ENCODE results near the gene TCEAL5.
"Not testable (repeated sequence)": the region's sequence is repeated elsewhere in the genome, so short reads cannot be mapped to it uniquely, and the experiment has no call there.

TCEAL5 gene

DNA sequence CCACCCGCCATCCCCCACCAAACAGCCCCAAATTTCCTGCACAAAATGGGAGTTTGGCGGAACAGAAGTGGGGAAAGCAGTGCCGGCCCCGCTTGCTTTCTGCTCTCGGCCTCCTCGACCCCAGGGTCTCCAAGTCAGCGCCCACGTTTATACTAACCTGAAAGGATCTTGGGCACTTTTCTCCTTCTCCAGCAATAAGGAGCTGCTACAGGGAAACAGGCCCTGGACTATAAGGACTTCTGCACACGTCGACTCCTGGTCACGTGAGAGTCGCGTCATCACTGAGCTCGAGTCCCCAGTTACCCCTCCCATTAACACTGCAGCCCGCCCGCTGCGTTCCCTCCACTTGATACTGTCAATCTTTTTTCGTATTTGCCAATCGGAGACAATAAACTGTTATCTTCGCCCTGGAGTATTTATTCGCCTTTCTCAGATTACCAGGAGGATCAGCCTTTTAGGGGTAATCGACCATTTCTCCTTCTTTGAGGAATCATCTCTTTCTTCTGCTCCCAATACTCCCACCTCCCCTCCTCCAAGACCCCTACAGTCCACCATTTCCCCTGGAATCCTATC, 21.5 kb downstream of the TCEAL5 start, which contains the start of gene TCEAL8:
TSS of gene TCEAL8 (minus strand) at position 235 of the 573 bp plus-strand sequence. CDS start 1,176 bp downstream, outside the sequence.
- Mint-ChIP-seq H3K4me1 (peaks cover 21% of the 10 kb centered on the region), H3K9me3 (no peaks in the 10 kb centered on the region), H3K27me3 (no peaks in the 10 kb centered on the region), H3K27ac (ENCODE audit: low read depth) (peak within 1 kb of the TSS; percentile 98), H3K4me3 (peak within 1 kb of the TSS; percentile 97), H3K36me3 (ENCODE audit: insufficient read depth) (peaks cover 4% of the 10 kb centered on the region)
- ATAC-seq (replicated peaks; ENCODE audit: extremely low read depth, poor library complexity, severe bottlenecking) (peak; percentile 91), DNase-seq (ENCODE audit: low spot score in 2 of 2) (peak in 1 of 2 donors; percentile 13)

- Mint-ChIP-seq H3K27me3 (no peaks in the 10 kb centered on the region), H3K27ac (ENCODE audit: low read depth) (peak overlapping the region; percentile 98), H3K4me3 (peak overlapping the region; percentile 97), H3K4me1 (peaks cover 21% of the 10 kb centered on the region), H3K36me3 (ENCODE audit: insufficient read depth) (peaks cover 4% of the 10 kb centered on the region), H3K9me3 (no peaks in the 10 kb centered on the region)
- DNase-seq (ENCODE audit: low spot score in 2 of 2) (no peak), ATAC-seq (replicated peaks; ENCODE audit: extremely low read depth, poor library complexity, severe bottlenecking) (peak; percentile 7)
Measured at GRCh38 chrX:103254171-103254824, 22.3 kb downstream of the TCEAL5 start.

DNA sequence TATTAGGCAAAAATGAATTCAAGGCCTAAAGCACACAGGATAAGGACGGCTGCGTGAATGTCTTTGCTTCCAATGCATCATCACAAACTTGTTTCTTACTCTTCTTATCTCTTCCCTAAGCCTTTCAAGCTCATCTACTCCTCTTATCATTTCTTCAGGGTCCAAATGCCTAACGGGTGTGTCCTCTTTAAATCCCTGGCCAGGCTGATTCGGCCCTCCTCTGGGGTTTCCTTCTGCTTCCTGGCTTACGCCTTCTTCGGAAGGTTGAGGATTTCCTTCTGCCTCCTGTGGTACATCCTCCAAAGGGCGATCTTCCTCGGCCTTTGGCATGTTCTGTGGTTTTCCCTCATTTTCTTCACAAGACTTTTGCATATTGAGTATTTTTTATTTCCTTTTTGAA, 22.9 kb downstream of the TCEAL5 start:
- no peaks in the 10 kb centered on the region for H3K9me3 Mint-ChIP-seq
- ATAC-seq (replicated peaks; ENCODE audit: extremely low read depth, poor library complexity, severe bottlenecking): no peak
- peak overlapping the region; percentile 98 for H3K27ac Mint-ChIP-seq (ENCODE audit: low read depth)
- peaks cover 4% of the 10 kb centered on the region for H3K36me3 Mint-ChIP-seq (ENCODE audit: insufficient read depth)
- H3K4me1 Mint-ChIP-seq: peaks cover 21% of the 10 kb centered on the region
- peak overlapping the region; percentile 97 for H3K4me3 Mint-ChIP-seq
- DNase-seq (ENCODE audit: low spot score in 2 of 2): no peak
- no peaks in the 10 kb centered on the region for H3K27me3 Mint-ChIP-seq

DNA sequence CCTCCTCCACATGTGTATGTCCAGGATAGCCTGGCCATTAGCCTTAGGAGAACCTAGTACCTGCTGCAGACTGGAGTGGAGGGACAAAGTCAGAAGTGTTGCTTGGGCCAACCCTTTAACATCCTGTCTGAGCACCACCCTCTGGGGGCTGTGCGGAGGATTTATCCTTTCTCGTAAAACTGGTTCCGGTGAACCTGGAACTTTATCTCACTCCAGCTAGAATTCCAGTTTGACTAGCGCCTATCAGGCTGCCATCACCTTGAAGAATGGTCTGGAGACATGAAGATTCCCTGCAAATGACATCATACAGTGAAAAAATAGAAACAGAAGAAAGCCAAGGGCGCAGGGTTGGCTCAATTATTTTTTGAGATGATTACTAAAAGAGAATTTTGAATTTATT, 25.6 kb downstream of the TCEAL5 start:
- H3K4me1 Mint-ChIP-seq: peaks cover 21% of the 10 kb centered on the region
- H3K9me3 Mint-ChIP-seq: no peaks in the 10 kb centered on the region
- ATAC-seq (replicated peaks; ENCODE audit: extremely low read depth, poor library complexity, severe bottlenecking) (no peak), DNase-seq (ENCODE audit: low spot score in 2 of 2) (no peak)
- no peak overlapping the region for H3K4me3 Mint-ChIP-seq
- H3K27ac Mint-ChIP-seq (ENCODE audit: low read depth): no peak overlapping the region
- peaks cover 4% of the 10 kb centered on the region for H3K36me3 Mint-ChIP-seq (ENCODE audit: insufficient read depth)
- H3K27me3 Mint-ChIP-seq: no peaks in the 10 kb centered on the region

DNA sequence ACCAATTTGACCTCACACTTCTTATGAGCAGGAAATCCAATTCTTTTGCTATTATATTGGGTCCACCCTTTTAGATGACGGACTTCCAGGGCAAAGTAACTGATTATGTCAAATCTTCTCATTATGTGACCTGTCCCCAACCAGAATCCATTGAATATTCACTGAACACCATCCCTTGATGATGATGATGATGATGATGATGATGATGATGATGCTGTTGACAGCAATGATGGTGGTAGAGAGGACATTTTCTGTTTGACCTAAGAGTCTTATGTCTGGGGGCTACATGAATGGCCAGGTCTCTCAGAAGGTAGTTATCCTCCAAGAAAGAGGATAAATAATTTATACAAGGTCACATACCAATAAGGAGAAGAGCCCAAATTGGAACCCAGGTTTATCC, 26.7 kb downstream of the TCEAL5 start:
- H3K9me3 Mint-ChIP-seq: no peaks in the 10 kb centered on the region
- H3K27ac Mint-ChIP-seq (ENCODE audit: low read depth): no peak overlapping the region
- no peak overlapping the region for H3K4me3 Mint-ChIP-seq
- H3K36me3 Mint-ChIP-seq (ENCODE audit: insufficient read depth): peaks cover 4% of the 10 kb centered on the region
- peaks cover 15% of the 10 kb centered on the region for H3K4me1 Mint-ChIP-seq
- no peaks in the 10 kb centered on the region for H3K27me3 Mint-ChIP-seq
- ATAC-seq (replicated peaks; ENCODE audit: extremely low read depth, poor library complexity, severe bottlenecking) (no peak), DNase-seq (ENCODE audit: low spot score in 2 of 2) (no peak)

DNA sequence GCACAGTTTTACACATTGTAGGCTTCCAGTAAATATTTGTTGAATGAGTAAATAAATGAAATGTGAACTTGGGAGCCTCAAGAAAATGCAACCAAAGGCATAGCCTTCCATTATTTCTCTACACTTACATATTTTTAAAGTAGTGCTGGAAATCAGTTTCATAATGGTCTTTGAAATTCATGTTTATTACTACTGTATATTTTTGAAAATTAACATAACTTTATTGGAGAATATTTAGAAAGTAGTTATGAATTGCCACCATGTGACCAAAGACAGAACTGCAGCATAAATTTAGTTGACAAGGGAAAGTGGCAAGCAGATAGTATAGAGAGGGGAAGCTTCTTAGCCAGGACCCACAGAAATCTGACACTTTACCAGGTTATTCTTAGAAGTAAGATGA, 28.0 kb downstream of the TCEAL5 start:
- no peak overlapping the region for H3K4me3 Mint-ChIP-seq
- peaks cover 3% of the 10 kb centered on the region for H3K4me1 Mint-ChIP-seq
- no peaks in the 10 kb centered on the region for H3K9me3 Mint-ChIP-seq
- DNase-seq (ENCODE audit: low spot score in 2 of 2): no peak
- peaks cover under 1% of the 10 kb centered on the region for H3K36me3 Mint-ChIP-seq (ENCODE audit: insufficient read depth)
- no peak for ATAC-seq (replicated peaks; ENCODE audit: extremely low read depth, poor library complexity, severe bottlenecking)
- H3K27ac Mint-ChIP-seq (ENCODE audit: low read depth): no peak overlapping the region
- no peaks in the 10 kb centered on the region for H3K27me3 Mint-ChIP-seq

DNA sequence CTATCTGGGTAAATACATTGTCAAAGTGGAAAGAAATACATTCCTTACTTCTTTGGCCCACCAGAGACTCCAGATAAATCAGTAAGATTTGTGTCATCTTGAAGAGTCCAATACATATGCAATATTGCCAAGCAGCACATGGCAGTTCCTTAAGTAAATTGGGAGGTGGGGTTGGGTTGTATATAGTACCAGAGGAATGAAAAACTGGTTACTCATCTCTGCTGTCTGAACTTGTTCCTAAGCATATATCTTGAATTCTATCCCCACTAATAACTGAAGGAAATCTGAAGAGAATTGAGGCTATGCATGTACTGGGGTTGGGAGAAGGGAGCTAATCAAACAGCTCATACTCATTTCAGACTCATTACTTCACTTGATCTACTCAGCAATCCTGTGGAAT, 36.4 kb downstream of the TCEAL5 start:
- Mint-ChIP-seq H3K9me3 (no peaks in the 10 kb centered on the region), H3K4me3 (no peak overlapping the region), H3K4me1 (no peaks in the 10 kb centered on the region), H3K36me3 (ENCODE audit: insufficient read depth) (no peaks in the 10 kb centered on the region), H3K27me3 (no peaks in the 10 kb centered on the region), H3K27ac (ENCODE audit: low read depth) (no peak overlapping the region)
- no peak for ATAC-seq (replicated peaks; ENCODE audit: extremely low read depth, poor library complexity, severe bottlenecking)
- DNase-seq (ENCODE audit: low spot score in 2 of 2): no peak

- ATAC-seq (replicated peaks; ENCODE audit: extremely low read depth, poor library complexity, severe bottlenecking): no peak
- Mint-ChIP-seq H3K27ac (ENCODE audit: low read depth) (no peak overlapping the region), H3K36me3 (ENCODE audit: insufficient read depth) (no peaks in the 10 kb centered on the region), H3K27me3 (peaks cover 14% of the 10 kb centered on the region), H3K9me3 (no peaks in the 10 kb centered on the region), H3K4me1 (no peaks in the 10 kb centered on the region), H3K4me3 (no peak overlapping the region)
- no peak for DNase-seq (ENCODE audit: low spot score in 2 of 2)
Measured at GRCh38 chrX:103236296-103236695, 40.3 kb downstream of the TCEAL5 start.

DNA sequence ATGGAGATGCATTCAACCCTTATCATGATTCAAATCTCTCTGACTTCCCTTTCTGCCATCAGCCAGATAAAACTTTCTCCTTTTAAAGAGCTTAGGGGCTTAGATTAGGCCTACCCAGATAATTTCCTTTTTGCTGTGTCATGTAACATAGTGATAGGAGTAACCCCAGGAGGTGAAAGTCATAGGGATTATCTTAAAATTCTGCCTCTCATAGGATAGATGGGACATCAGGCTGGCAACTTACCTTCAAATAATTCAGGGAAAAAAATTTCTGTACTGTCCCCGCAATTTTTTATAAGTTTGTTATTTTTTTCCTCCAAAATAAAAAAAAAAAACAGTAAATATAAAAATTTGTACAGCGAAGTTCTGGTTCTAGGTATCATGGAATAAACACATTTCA, 40.9 kb downstream of the TCEAL5 start:
- not testable (repeated sequence) for H3K4me1 Mint-ChIP-seq; ATAC-seq (replicated peaks; ENCODE audit: extremely low read depth, poor library complexity, severe bottlenecking); DNase-seq (ENCODE audit: low spot score in 2 of 2); H3K36me3 Mint-ChIP-seq (ENCODE audit: insufficient read depth); H3K4me3 Mint-ChIP-seq; H3K9me3 Mint-ChIP-seq; H3K27ac Mint-ChIP-seq (ENCODE audit: low read depth)
- H3K27me3 Mint-ChIP-seq: peaks cover 14% of the 10 kb centered on the region

- no peak for DNase-seq (ENCODE audit: low spot score in 2 of 2)
- ATAC-seq (replicated peaks; ENCODE audit: extremely low read depth, poor library complexity, severe bottlenecking): no peak
- no peak overlapping the region for H3K4me3 Mint-ChIP-seq
- no peaks in the 10 kb centered on the region for H3K4me1 Mint-ChIP-seq
- peaks cover 14% of the 10 kb centered on the region for H3K27me3 Mint-ChIP-seq
- H3K36me3 Mint-ChIP-seq (ENCODE audit: insufficient read depth): no peaks in the 10 kb centered on the region
- H3K9me3 Mint-ChIP-seq: no peaks in the 10 kb centered on the region
- no peak overlapping the region for H3K27ac Mint-ChIP-seq (ENCODE audit: low read depth)
Measured at GRCh38 chrX:103234869-103235268, 41.7 kb downstream of the TCEAL5 start.

- no peak for DNase-seq (ENCODE audit: low spot score in 2 of 2)
- H3K4me3 Mint-ChIP-seq: no peak overlapping the region
- no peak overlapping the region for H3K27ac Mint-ChIP-seq (ENCODE audit: low read depth)
- H3K36me3 Mint-ChIP-seq (ENCODE audit: insufficient read depth): no peaks in the 10 kb centered on the region
- no peaks in the 10 kb centered on the region for H3K4me1 Mint-ChIP-seq
- no peaks in the 10 kb centered on the region for H3K9me3 Mint-ChIP-seq
- peaks cover 14% of the 10 kb centered on the region for H3K27me3 Mint-ChIP-seq
- no peak for ATAC-seq (replicated peaks; ENCODE audit: extremely low read depth, poor library complexity, severe bottlenecking)
Measured at GRCh38 chrX:103233263-103233662, 43.3 kb downstream of the TCEAL5 start.

DNA sequence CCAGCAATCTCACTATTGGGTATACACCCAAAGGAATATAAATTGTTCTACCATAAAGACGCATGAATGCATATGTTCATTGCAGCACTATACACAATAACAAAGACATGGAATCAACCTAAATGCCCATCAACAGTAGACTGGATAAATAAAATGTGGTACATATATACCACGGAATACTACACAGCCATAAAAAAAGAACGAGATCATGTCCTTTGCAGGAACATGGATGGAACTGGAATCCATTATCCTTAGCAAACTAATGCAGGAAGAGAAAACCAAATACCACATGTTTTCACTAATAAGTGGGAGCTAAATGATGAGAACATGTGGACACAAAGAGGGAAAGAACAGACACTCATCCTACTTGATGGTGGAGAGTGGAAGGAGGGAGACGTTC, 50.6 kb downstream of the TCEAL5 start:
- not testable (repeated sequence) for ATAC-seq (replicated peaks; ENCODE audit: extremely low read depth, poor library complexity, severe bottlenecking); H3K4me1 Mint-ChIP-seq; H3K36me3 Mint-ChIP-seq (ENCODE audit: insufficient read depth); DNase-seq (ENCODE audit: low spot score in 2 of 2); H3K4me3 Mint-ChIP-seq; H3K27ac Mint-ChIP-seq (ENCODE audit: low read depth); H3K9me3 Mint-ChIP-seq
- H3K27me3 Mint-ChIP-seq: peaks cover 46% of the 10 kb centered on the region

Measured in central memory CD8-positive, alpha-beta T cell (primary cell).